ENCODE results near the gene POLE3. TPM values are rescaled to one million over a fixed set of nuclear protein-coding genes. Genes with fewer than 3 reads are reported as not detected.
"Not testable (repeated sequence)": the region's sequence is repeated elsewhere in the genome, so short reads cannot be mapped to it uniquely, and the experiment has no call there.

POLE3 gene
- total RNA-seq, 8 experiments from 2014 or later, result 42.0 to 66.7 (median 50.2) TPM

- Histone ChIP-seq H3K4me1 (replicated peaks in 1 of 2) (no peaks in the 10 kb centered on the region), H3K4me3 (no peak overlapping the region), H3K27ac (no peak overlapping the region)
- in situ Hi-C loops (cut with MboI; ENCODE audit: low pct_unique_long_range_greater_than_20kb in 2 of 9, low sequenced_read_pairs in 9 of 9, unreplicated experiment in 9 of 9), result no loop called here
- ATAC-seq (replicated peaks in 6 of 8), result no peak
- 69 to 92% (median 80%) methylated on average over 3 to 7 of the region's 11 CpGs; no CpG with 5 or more reads in 7 of the 10 experiments for WGBS, 10 experiments
Observed at GRCh38 chr9:113369855-113370140, 40.7 kb downstream of the POLE3 start.

GRCh38 chr9:113368982-113369854 lies 41.3 kb downstream of the POLE3 start:
- Histone ChIP-seq H3K4me3 (no peak overlapping the region), H3K27ac (no peak overlapping the region), H3K4me1 (replicated peaks in 1 of 2) (no peaks in the 10 kb centered on the region)
- no peak for ATAC-seq (replicated peaks in 6 of 8)
- in situ Hi-C loops (cut with MboI; ENCODE audit: low pct_unique_long_range_greater_than_20kb in 2 of 9, low sequenced_read_pairs in 9 of 9, unreplicated experiment in 9 of 9), result no loop called here
- WGBS, 10 experiments, result 34 to 93% (median 63%) methylated on average over 1 to 10 of the region's 13 CpGs; no CpG with 5 or more reads in 1 of the 10 experiments

GRCh38 chr9:113368348-113368981 lies 42.0 kb downstream of the POLE3 start:
- peak in 2 of 8 experiments; percentile 39 to 52 for ATAC-seq (replicated peaks in 6 of 8)
- no peak overlapping the region for H3K27ac ChIP-seq
- no peaks in the 10 kb centered on the region for H3K4me1 ChIP-seq (replicated peaks in 1 of 2)
- no peak overlapping the region for H3K4me3 ChIP-seq
- in situ Hi-C loops (cut with MboI; ENCODE audit: low pct_unique_long_range_greater_than_20kb in 2 of 9, low sequenced_read_pairs in 9 of 9, unreplicated experiment in 9 of 9), result no loop called here
- 52 to 93% (median 83%) methylated on average over 1 to 5 of the region's 5 CpGs; no CpG with 5 or more reads in 2 of the 10 experiments for WGBS, 10 experiments

GRCh38 chr9:113365652-113366051 lies 44.8 kb downstream of the POLE3 start:
- 50 to 95% (median 75%) methylated on average over 1 to 3 of the region's 3 CpGs; no CpG with 5 or more reads in 3 of the 10 experiments for WGBS, 10 experiments
- ATAC-seq (replicated peaks in 6 of 8); in situ Hi-C loops (cut with MboI; ENCODE audit: low pct_unique_long_range_greater_than_20kb in 2 of 9, low sequenced_read_pairs in 9 of 9, unreplicated experiment in 9 of 9); H3K4me3 ChIP-seq; H3K27ac ChIP-seq; H3K4me1 ChIP-seq (replicated peaks in 1 of 2): not testable (repeated sequence)

- Histone ChIP-seq H3K27ac (no peak overlapping the region), H3K4me3 (no peak overlapping the region), H3K4me1 (replicated peaks in 1 of 2) (no peaks in the 10 kb centered on the region)
- in situ Hi-C loops (cut with MboI; ENCODE audit: low pct_unique_long_range_greater_than_20kb in 2 of 9, low sequenced_read_pairs in 9 of 9, unreplicated experiment in 9 of 9), result no loop called here
- no peak for ATAC-seq (replicated peaks in 6 of 8)
- WGBS, 10 experiments, result 19 to 100% (median 86%) methylated on average over 1 of the region's 1 CpG; no CpG with 5 or more reads in 3 of the 10 experiments
Observed at GRCh38 chr9:113364951-113365350, 45.5 kb downstream of the POLE3 start.

- Histone ChIP-seq H3K27ac (no peak overlapping the region), H3K4me1 (replicated peaks in 1 of 2) (no peaks in the 10 kb centered on the region), H3K4me3 (no peak overlapping the region)
- in situ Hi-C loops (cut with MboI; ENCODE audit: low pct_unique_long_range_greater_than_20kb in 2 of 9, low sequenced_read_pairs in 9 of 9, unreplicated experiment in 9 of 9), result no loop called here
- WGBS, 10 experiments, result 62 to 100% (median 100%) methylated on average over 1 to 3 of the region's 3 CpGs; no CpG with 5 or more reads in 5 of the 10 experiments
- ATAC-seq (replicated peaks in 6 of 8), result no peak
Observed at GRCh38 chr9:113363336-113363735, 47.1 kb downstream of the POLE3 start.

GRCh38 chr9:113361304-113362018 lies 49.0 kb downstream of the POLE3 start:
- no peak overlapping the region for H3K4me3 ChIP-seq
- in situ Hi-C loops (cut with MboI; ENCODE audit: low pct_unique_long_range_greater_than_20kb in 2 of 9, low sequenced_read_pairs in 9 of 9, unreplicated experiment in 9 of 9), result no loop called here
- ATAC-seq (replicated peaks in 6 of 8), result peak in 1 of 8 experiments; percentile 31
- 14 to 70% (median 59%) methylated on average over 1 to 6 of the region's 7 CpGs; no CpG with 5 or more reads in 1 of the 10 experiments for WGBS, 10 experiments
- H3K4me1 ChIP-seq (replicated peaks in 1 of 2), result no peaks in the 10 kb centered on the region
- H3K27ac ChIP-seq, result no peak overlapping the region

GRCh38 chr9:113360242-113360842 lies 50.1 kb downstream of the POLE3 start:
- no peak for ATAC-seq (replicated peaks in 6 of 8)
- 0 to 85% (median 73%) methylated on average over 1 to 8 of the region's 15 CpGs; no CpG with 5 or more reads in 4 of the 10 experiments for WGBS, 10 experiments
- in situ Hi-C loops (cut with MboI; ENCODE audit: low pct_unique_long_range_greater_than_20kb in 2 of 9, low sequenced_read_pairs in 9 of 9, unreplicated experiment in 9 of 9), result no loop called here
- H3K27ac ChIP-seq, result no peak overlapping the region
- no peak overlapping the region for H3K4me3 ChIP-seq
- H3K4me1 ChIP-seq (replicated peaks in 1 of 2), result no peaks in the 10 kb centered on the region

GRCh38 chr9:113359385-113359784 lies 51.1 kb downstream of the POLE3 start:
- no peak overlapping the region for H3K4me3 ChIP-seq
- in situ Hi-C loops (cut with MboI; ENCODE audit: low pct_unique_long_range_greater_than_20kb in 2 of 9, low sequenced_read_pairs in 9 of 9, unreplicated experiment in 9 of 9), result no loop called here
- ATAC-seq (replicated peaks in 6 of 8), result no peak
- WGBS, 10 experiments, result 0 to 100% (median 69%) methylated on average over 1 of the region's 1 CpG; no CpG with 5 or more reads in 6 of the 10 experiments
- no peak overlapping the region for H3K27ac ChIP-seq
- no peaks in the 10 kb centered on the region for H3K4me1 ChIP-seq (replicated peaks in 1 of 2)

Other genes starting within 250 kb of the POLE3 start
- gene FKBP15, start 189.4 kb downstream of the POLE3 start, total RNA-seq, result 10 to 100 TPM; 12.8 to 28.1 (median 19.7) TPM
- 10 to 100 TPM; 10.9 to 25.5 (median 18.7) TPM for gene SLC31A1, start 189.1 kb downstream of the POLE3 start, total RNA-seq
- 10 to 100 TPM; 26.9 to 45.5 (median 30.9) TPM for gene CDC26, start 135.1 kb downstream of the POLE3 start, total RNA-seq
- 10 to 100 TPM; 22.4 to 35.5 (median 27.6) TPM for gene PRPF4, start 135.0 kb downstream of the POLE3 start, total RNA-seq
- gene RNF183, start 107.3 kb downstream of the POLE3 start, total RNA-seq, result 1 to 10 TPM in 2 of 8 experiments, under 1 TPM in 5, not detected in 1; 0.14 to 1.6 (median 0.29) TPM
- gene WDR31, start 70.4 kb downstream of the POLE3 start, total RNA-seq, result 1 to 10 TPM in 7 of 8 experiments, under 1 TPM in 1; 0.76 to 5.8 (median 3.3) TPM
- under 1 TPM in 6 of 8 experiments, not detected in 2; 0.05 to 0.43 (median 0.27) TPM for gene BSPRY, start 61.1 kb downstream of the POLE3 start, total RNA-seq
- gene HDHD3, start 33.7 kb downstream of the POLE3 start, total RNA-seq, result 10 to 100 TPM in 3 of 8 experiments, 1 to 10 TPM in 5; 6.3 to 15.1 (median 9.0) TPM
- 10 to 100 TPM; 10.2 to 21.9 (median 17.0) TPM for gene ALAD, start 9.4 kb downstream of the POLE3 start, total RNA-seq
- 1 to 10 TPM in 4 of 8 experiments, under 1 TPM in 4; 0.54 to 2.4 (median 1.1) TPM for gene C9orf43, start 72 bp upstream of the POLE3 start, total RNA-seq
- gene RGS3, start 53.1 kb upstream of the POLE3 start, total RNA-seq, result 10 to 100 TPM in 7 of 8 experiments, 1 to 10 TPM in 1; 5.7 to 82.3 (median 50.6) TPM

Data from motor neuron (in vitro differentiated cells).